Liver (tissue), 3 donors: ENCODE results near the gene TMEM128.

Experiments
- ATF3 ChIP-seq: IDR thresholded peaks from 2 replicates; pipeline ENCODE4 v1.6.1; 2016; ENCODE audit warnings: antibody characterized with exemption
- CTCF ChIP-seq: fragments of 150-350 bp; IDR thresholded peaks from 2 replicates; pipeline ENCODE4 v1.5.1; 2017; ENCODE audit warnings: improper control_type of control experiment, low read depth, low read length; ENCODE audit not compliant: missing input control
- HNF4A ChIP-seq, 2 donors: conservative IDR thresholded peaks; 2 replicates each; pipeline ENCODE4 v1.6.1; 2016; ENCODE audit warnings: antibody characterized with exemption in 2 of 2, mild to moderate bottlenecking in 2 of 2
- HNF4G ChIP-seq: IDR thresholded peaks from 2 replicates; pipeline ENCODE4 v1.6.1; 2016; ENCODE audit warnings: antibody characterized with exemption
- JUND ChIP-seq, 2 donors: IDR thresholded peaks; 2 replicates each; pipeline ENCODE4 v1.6.1; 2016; ENCODE audit warnings: antibody characterized with exemption in 2 of 2
- MAX ChIP-seq: IDR thresholded peaks from 2 replicates; pipeline ENCODE4 v1.6.1; 2016; ENCODE audit warnings: antibody characterized with exemption
- RAD21 ChIP-seq, 2 donors: IDR thresholded peaks; 2 replicates each; pipeline ENCODE4 v1.6.1; 2016; ENCODE audit warnings: antibody characterized with exemption in 2 of 2, mild to moderate bottlenecking in 2 of 2
- REST ChIP-seq: IDR thresholded peaks from 2 replicates; pipeline ENCODE4 v1.6.1; 2016; ENCODE audit warnings: antibody characterized with exemption, mild to moderate bottlenecking
- RXRA ChIP-seq, 2 donors: IDR thresholded peaks; 2 replicates each; pipeline ENCODE4 v1.6.1; 2017 to 2018; ENCODE audit warnings: antibody characterized with exemption in 2 of 2, mild to moderate bottlenecking in 1 of 2
- SP1 ChIP-seq: IDR thresholded peaks from 2 replicates; pipeline ENCODE4 v1.6.1; 2018; ENCODE audit warnings: antibody characterized with exemption, mild to moderate bottlenecking
- TAF1 ChIP-seq: conservative IDR thresholded peaks from 2 replicates; pipeline ENCODE4 v1.6.1; 2016; ENCODE audit warnings: antibody characterized with exemption, mild to moderate bottlenecking
- YY1 ChIP-seq: IDR thresholded peaks from 2 replicates; pipeline ENCODE4 v1.6.1; 2016; ENCODE audit warnings: antibody characterized with exemption, mild to moderate bottlenecking
- ZBTB33 ChIP-seq: IDR thresholded peaks from 2 replicates; pipeline ENCODE4 v1.6.1; 2016; ENCODE audit warnings: antibody characterized with exemption
- donor health status: healthy.
- donor health status: healthy.

GRCh38 chr4:4267981-4268380 is 20.0 kb upstream of the TMEM128 start:
- TF ChIP-seq TAF1 (no peak), CTCF (no peak), ATF3 (no peak), SP1 (no peak), JUND (IDR thresholded peaks at IDR 0.05) (no peak), ZBTB33 (no peak), REST (no peak), RAD21 (IDR thresholded peaks at IDR 0.05) (no peak), YY1 (no peak), HNF4G (no peak), HNF4A (conservative IDR thresholded peaks at IDR 0.05) (no peak), MAX (no peak), RXRA (IDR thresholded peaks at IDR 0.05) (no peak)
